Measurements from ENCODE around the gene UBE4A.
"Not testable (repeated sequence)": the region's sequence is repeated elsewhere in the genome, so short reads cannot be mapped to it uniquely, and the experiment has no call there.

The UBE4A gene

GRCh38 chr11:118401880-118402590 lies 42.6 kb downstream of the UBE4A start:
- no peak for DNase-seq (ENCODE audit: low spot score)

GRCh38 chr11:118402594-118402993 lies 43.2 kb downstream of the UBE4A start:
- not testable (repeated sequence) for DNase-seq (ENCODE audit: low spot score)

- no peak for DNase-seq (ENCODE audit: low spot score)
These were observed 47.3 kb downstream of the UBE4A start for GRCh38 chr11:118406599-118407166.

- no peak for DNase-seq (ENCODE audit: low spot score)
These were observed 50.8 kb downstream of the UBE4A start for GRCh38 chr11:118410055-118410745.

- no peak for DNase-seq (ENCODE audit: low spot score)
These were observed 52.1 kb downstream of the UBE4A start for GRCh38 chr11:118411530-118411929.

GRCh38 chr11:118412921-118413320 lies 53.5 kb downstream of the UBE4A start:
- DNase-seq (ENCODE audit: low spot score) = no peak

- DNase-seq (ENCODE audit: low spot score) = no peak
These were observed 55.8 kb downstream of the UBE4A start for GRCh38 chr11:118415062-118415738.

GRCh38 chr11:118415739-118416068 lies 56.3 kb downstream of the UBE4A start:
- peak; percentile 25 for DNase-seq (ENCODE audit: low spot score)

- not testable (repeated sequence) for DNase-seq (ENCODE audit: low spot score)
These were observed 57.5 kb downstream of the UBE4A start for GRCh38 chr11:118416900-118417299.

- DNase-seq (ENCODE audit: low spot score) = no peak
These were observed 58.4 kb downstream of the UBE4A start for GRCh38 chr11:118417801-118418200.

GRCh38 chr11:118418766-118419165 lies 59.4 kb downstream of the UBE4A start:
- DNase-seq (ENCODE audit: low spot score) = no peak

- DNase-seq (ENCODE audit: low spot score) = peak; percentile 36
These were observed 68.3 kb downstream of the UBE4A start for GRCh38 chr11:118427707-118428106.

- no peak for DNase-seq (ENCODE audit: low spot score)
These were observed 71.6 kb downstream of the UBE4A start for GRCh38 chr11:118430956-118431355.

- no peak for DNase-seq (ENCODE audit: low spot score)
These were observed 74.7 kb downstream of the UBE4A start for GRCh38 chr11:118434123-118434552.

- peak; percentile 58 for DNase-seq (ENCODE audit: low spot score)
These were observed 75.3 kb downstream of the UBE4A start for GRCh38 chr11:118434553-118435289.

GRCh38 chr11:118435290-118435892 lies 76.0 kb downstream of the UBE4A start:
- peak; percentile 93 for DNase-seq (ENCODE audit: low spot score)

GRCh38 chr11:118435893-118436624 lies 76.7 kb downstream of the UBE4A start, which contains the start of gene KMT2A:
TSS of gene KMT2A (plus strand) at chr11:118436492. CDS start at chr11:118436513, 21 bp downstream.
- DNase-seq (ENCODE audit: low spot score) = peak; percentile 95

- DNase-seq (ENCODE audit: low spot score) = no peak
These were observed 77.3 kb downstream of the UBE4A start for GRCh38 chr11:118436639-118437207.

GRCh38 chr11:118437208-118438125 lies 78.1 kb downstream of the UBE4A start:
- peak; percentile 11 for DNase-seq (ENCODE audit: low spot score)
